OCI-LY7 (cell line): ENCODE data around the gene VPS35L. TPM values are rescaled to one million over a fixed set of nuclear protein-coding genes. Genes with fewer than 3 reads are reported as not detected.

Experiments
- BruUV-seq: library from RNA; stranded (reverse); fragments of 400-500 nt; replicated peaks from 2 replicates; lab custom pipeline; 2021; lab: Mats Ljungman, UMichigan
- CTCF ChIA-PET: fragments of 300-600 bp; sonication (Branson Sonifier 250); formaldehyde crosslinking; loops from one replicate; lab custom pipeline; 2022; ENCODE audit warnings: antibody characterized with exemption; ENCODE audit not compliant: unreplicated experiment; lab: Charles Lee
- POLR2A ChIA-PET: fragments of 300-600 bp; sonication (Branson Sonifier 250); formaldehyde crosslinking; loops from one replicate; lab custom pipeline; 2022; ENCODE audit warnings: antibody characterized with exemption; lab: Charles Lee
- DNase-seq: peaks from one replicate; pipeline ENCODE4 v3.0.0-alpha.2; 2015; ENCODE audit warnings: low spot score
- H2AFZ ChIP-seq: fragments of 200-600 bp; sonication (generic), shearing (Covaris generic); 2 replicates; pipeline ENCODE4 v1.6.1; 2014; ENCODE audit warnings: mild to moderate bottlenecking, antibody characterized with exemption, low read length, moderate library complexity
- H3K27ac ChIP-seq: fragments of 200-600 bp; sonication (generic); 2 replicates; pipeline ENCODE4 v1.5.1; 2014; ENCODE audit warnings: mixed run types, low read depth, mild to moderate bottlenecking, moderate library complexity, low read length, inconsistent platforms; ENCODE audit not compliant: poor library complexity, severe bottlenecking
- H3K36me3 ChIP-seq: fragments of 200-600 bp; sonication (generic); 2 replicates; pipeline ENCODE4 v1.6.1; 2014; ENCODE audit warnings: mild to moderate bottlenecking, antibody characterized with exemption, low read length, moderate library complexity, mixed read lengths; ENCODE audit not compliant: insufficient read depth
- H3K4me1 ChIP-seq: fragments of 200-600 bp; sonication (generic); 2 replicates; pipeline ENCODE4 v1.5.1; 2014; ENCODE audit warnings: mild to moderate bottlenecking, low read length; ENCODE audit not compliant: insufficient read depth, poor library complexity, severe bottlenecking
- H3K4me2 ChIP-seq: fragments of 200-600 bp; sonication (generic); 2 replicates; pipeline ENCODE4 v1.6.1; 2014; ENCODE audit warnings: mild to moderate bottlenecking, low read length
- H3K4me3 ChIP-seq: fragments of 200-600 bp; sonication (generic); 2 replicates; pipeline ENCODE4 v1.5.1; 2014; ENCODE audit warnings: mild to moderate bottlenecking, low read depth, low read length; ENCODE audit not compliant: poor library complexity, severe bottlenecking
- H3K79me2 ChIP-seq: fragments of 200-600 bp; sonication (generic); 2 replicates; pipeline ENCODE4 v1.6.1; 2016; ENCODE audit warnings: low read depth, mild to moderate bottlenecking, low read length, moderate library complexity, mixed read lengths; ENCODE audit not compliant: insufficient read depth
- H3K9me2 ChIP-seq: fragments of 200-600 bp; sonication (generic); 2 replicates; pipeline ENCODE4 v1.6.1; 2016; ENCODE audit warnings: mild to moderate bottlenecking, low read length, mixed read lengths; ENCODE audit not compliant: insufficient read depth
- H3K9me3 ChIP-seq: fragments of 200-600 bp; sonication (generic); 2 replicates; pipeline ENCODE4 v1.6.1; 2014; ENCODE audit warnings: mild to moderate bottlenecking, mixed run types, low read length, mixed read lengths
- H4K20me1 ChIP-seq: fragments of 200-600 bp; sonication (generic); 2 replicates; pipeline ENCODE4 v1.6.1; 2014; ENCODE audit warnings: mild to moderate bottlenecking, antibody characterized with exemption, low read length, moderate library complexity, mixed read lengths; ENCODE audit not compliant: insufficient read depth
- EZH2phosphoT487 ChIP-seq: fragments of 200-600 bp; sonication (generic); IDR thresholded peaks from 2 replicates; pipeline ENCODE4 v1.6.1; 2018; ENCODE audit warnings: low read depth, borderline replicate concordance, mild to moderate bottlenecking, mixed run types, antibody characterized with exemption, low read length, moderate library complexity, mixed read lengths
- intact Hi-C: fragments of 100-400 bp; cut with micrococcal nuclease; formaldehyde crosslinking; loops from one replicate; pipeline ENCODE4 v1.10.0; 2022; ENCODE audit not compliant: unreplicated experiment
- total RNA-seq, 2 experiments: library from RNA; depleted of rRNA in 1 of 2; stranded (reverse); fragments of >200 nt in 1 of 2; shearing (Covaris generic) in 1 of 2; gene quantifications; 2 replicates each; pipeline ENCODE4 v1.2.3, GENCODE V29; 2014 to 2022
- TF ChIP-seq, protein P1 (sequence below): fragments of 200-600 bp; sonication (generic); conservative IDR thresholded peaks from 2 replicates; pipeline ENCODE4 v1.5.1; 2014; ENCODE audit warnings: mild to moderate bottlenecking, antibody characterized with exemption, low read length, moderate library complexity, mixed read lengths

VPS35L gene
- total RNA-seq, 2 experiments from 2014 or later: 16.5 to 65.2 TPM

- POLR2A ChIA-PET: no interaction called here
- CTCF ChIA-PET: no interaction called here
- Histone ChIP-seq H3K4me1 (no peaks in the 10 kb centered on the region), H3K4me3 (no peak overlapping the region), H3K36me3 (peaks cover 22% of the 10 kb centered on the region), H3K27ac (no peak overlapping the region), H3K4me2 (no peak overlapping the region), H2AFZ (no peak overlapping the region), H3K9me3 (no peaks in the 10 kb centered on the region), H3K9me2 (no peaks in the 10 kb centered on the region), H3K79me2 (no peaks in the 10 kb centered on the region), H4K20me1 (no peaks in the 10 kb centered on the region)
- TF ChIP-seq EZH2phosphoT487: no peak
- TF ChIP-seq, protein P1, sequence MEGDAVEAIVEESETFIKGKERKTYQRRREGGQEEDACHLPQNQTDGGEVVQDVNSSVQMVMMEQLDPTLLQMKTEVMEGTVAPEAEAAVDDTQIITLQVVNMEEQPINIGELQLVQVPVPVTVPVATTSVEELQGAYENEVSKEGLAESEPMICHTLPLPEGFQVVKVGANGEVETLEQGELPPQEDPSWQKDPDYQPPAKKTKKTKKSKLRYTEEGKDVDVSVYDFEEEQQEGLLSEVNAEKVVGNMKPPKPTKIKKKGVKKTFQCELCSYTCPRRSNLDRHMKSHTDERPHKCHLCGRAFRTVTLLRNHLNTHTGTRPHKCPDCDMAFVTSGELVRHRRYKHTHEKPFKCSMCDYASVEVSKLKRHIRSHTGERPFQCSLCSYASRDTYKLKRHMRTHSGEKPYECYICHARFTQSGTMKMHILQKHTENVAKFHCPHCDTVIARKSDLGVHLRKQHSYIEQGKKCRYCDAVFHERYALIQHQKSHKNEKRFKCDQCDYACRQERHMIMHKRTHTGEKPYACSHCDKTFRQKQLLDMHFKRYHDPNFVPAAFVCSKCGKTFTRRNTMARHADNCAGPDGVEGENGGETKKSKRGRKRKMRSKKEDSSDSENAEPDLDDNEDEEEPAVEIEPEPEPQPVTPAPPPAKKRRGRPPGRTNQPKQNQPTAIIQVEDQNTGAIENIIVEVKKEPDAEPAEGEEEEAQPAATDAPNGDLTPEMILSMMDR: no peak
- intact Hi-C loops: no loop called here
- DNase-seq: no peak
- no TSS peak for BruUV-seq
Observed at GRCh38 chr16:19625039-19625438, 69.5 kb downstream of the VPS35L start.

GRCh38 chr16:19636436-19637267, 81.1 kb downstream of the VPS35L start:
- Histone ChIP-seq H3K4me1 (no peaks in the 10 kb centered on the region), H3K9me2 (no peaks in the 10 kb centered on the region), H3K36me3 (peaks cover 50% of the 10 kb centered on the region), H3K4me3 (no peak overlapping the region), H3K4me2 (no peak overlapping the region), H4K20me1 (no peaks in the 10 kb centered on the region), H3K27ac (no peak overlapping the region), H3K79me2 (no peaks in the 10 kb centered on the region), H2AFZ (no peak overlapping the region), H3K9me3 (no peaks in the 10 kb centered on the region)
- ChIA-PET POLR2A (no interaction called here), CTCF (no interaction called here)
- BruUV-seq: no TSS peak
- intact Hi-C loops: no loop called here
- DNase-seq: no peak
- TF ChIP-seq, protein P1: no peak
- no peak for TF ChIP-seq EZH2phosphoT487

DNA sequence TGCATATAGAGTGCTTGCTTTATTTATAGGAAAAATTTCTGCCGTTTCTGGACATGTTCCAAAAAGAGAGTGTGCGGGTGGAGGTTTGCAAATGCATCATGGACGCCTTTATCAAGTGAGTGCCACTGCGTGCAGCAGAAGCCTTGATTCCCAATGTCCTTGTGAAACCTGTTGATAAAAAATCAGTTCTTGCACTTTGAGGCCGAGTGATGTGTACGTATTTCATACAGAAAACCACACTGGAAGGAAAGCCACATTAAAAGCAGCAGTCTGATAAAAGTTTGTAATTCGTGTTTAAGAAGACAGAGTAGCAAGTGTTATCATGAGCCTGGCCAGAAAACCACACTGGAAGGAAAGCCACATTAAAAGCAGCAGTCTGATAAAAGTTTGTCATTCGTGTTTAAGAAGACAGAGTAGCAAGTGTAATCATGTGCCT, 84.5 kb downstream of the VPS35L start:
- H3K36me3 ChIP-seq: peaks cover 37% of the 10 kb centered on the region
- no peak for DNase-seq
- ChIA-PET CTCF (no interaction called here), POLR2A (interaction anchor here (0.8 kb wide), 1 partner anchor 10 kb away, joined by 3 read pairs; no protein-coding TSS in a partner anchor)
- BruUV-seq: no TSS peak
- H3K4me3 ChIP-seq: no peak overlapping the region
- no peaks in the 10 kb centered on the region for H3K4me1 ChIP-seq
- no peaks in the 10 kb centered on the region for H3K9me2 ChIP-seq
- no peak overlapping the region for H2AFZ ChIP-seq
- H3K27ac ChIP-seq: no peak overlapping the region
- no peak overlapping the region for H3K4me2 ChIP-seq
- no peak for TF ChIP-seq EZH2phosphoT487
- TF ChIP-seq, protein P1: no peak
- no peaks in the 10 kb centered on the region for H3K9me3 ChIP-seq
- H3K79me2 ChIP-seq: no peaks in the 10 kb centered on the region
- intact Hi-C loops: no loop called here
- no peaks in the 10 kb centered on the region for H4K20me1 ChIP-seq
